GM18858 (cell line): ENCODE data around the gene OR13J1.
"Not testable (repeated sequence)": the region's sequence is repeated elsewhere in the genome, so short reads cannot be mapped to it uniquely, and the experiment has no call there.

Source experiments
- ATAC-seq: cut with Tn5 transposase; IDR thresholded peaks from one replicate; pipeline ENCODE4 v1.9.1; 2021; ENCODE audit not compliant: unreplicated experiment

OR13J1 gene

DNA sequence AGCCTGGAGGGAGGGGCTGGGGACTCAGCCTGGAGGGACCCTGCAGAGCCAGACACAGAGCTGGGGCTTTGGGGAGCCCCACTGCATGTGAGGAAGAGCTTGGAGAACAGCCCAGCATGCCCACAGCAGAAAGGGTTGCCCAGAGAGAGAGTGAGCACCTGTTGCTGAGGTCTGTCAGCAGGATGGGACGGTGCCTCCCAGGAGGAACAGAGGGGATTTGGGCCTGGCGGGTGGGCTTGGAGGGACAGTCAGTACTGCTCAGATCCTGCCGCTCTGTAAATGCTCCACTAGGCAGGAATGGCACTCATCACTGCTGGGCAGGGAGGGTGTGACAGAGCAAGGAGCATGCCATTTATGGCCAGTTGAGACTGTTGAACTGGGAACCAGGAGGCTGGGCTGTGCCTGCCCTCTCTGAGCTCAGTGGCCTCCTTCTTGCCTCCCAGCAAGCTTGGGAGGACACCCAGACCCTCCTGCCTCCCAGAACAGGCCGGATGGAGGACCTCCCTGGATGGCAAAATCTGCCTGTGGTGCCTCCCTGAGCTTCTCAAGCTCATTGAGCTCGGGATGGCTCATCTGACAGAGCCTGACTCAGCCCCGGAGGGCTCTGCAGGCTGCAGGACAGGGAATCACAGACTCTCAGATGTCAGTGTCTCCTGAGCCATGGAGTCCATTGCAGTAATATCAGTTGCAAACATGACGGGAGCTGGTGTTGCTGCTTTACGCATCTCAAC lies 35.0 kb upstream of the OR13J1 start:
- no peak for ATAC-seq

DNA sequence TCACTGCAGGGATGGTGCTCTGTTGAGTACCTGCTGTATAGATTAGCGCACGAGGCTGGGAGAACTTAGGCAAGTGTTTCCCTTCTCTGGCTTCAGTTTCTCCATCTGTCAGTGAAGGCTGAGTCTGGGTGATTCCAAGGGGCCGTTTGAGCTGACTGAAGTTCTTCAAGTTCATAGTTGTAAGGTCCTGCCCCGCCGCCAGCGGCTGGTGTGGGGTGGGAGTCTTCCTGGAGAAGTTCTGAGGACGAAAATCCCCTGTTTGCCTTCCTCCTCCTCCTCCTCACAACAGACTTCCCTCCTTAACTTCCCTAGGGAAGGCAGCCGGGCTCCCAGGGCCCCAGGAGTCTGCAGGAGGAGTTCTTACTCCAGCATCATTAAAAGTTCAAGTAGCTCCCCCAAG lies 34.1 kb upstream of the OR13J1 start:
- no peak for ATAC-seq

DNA sequence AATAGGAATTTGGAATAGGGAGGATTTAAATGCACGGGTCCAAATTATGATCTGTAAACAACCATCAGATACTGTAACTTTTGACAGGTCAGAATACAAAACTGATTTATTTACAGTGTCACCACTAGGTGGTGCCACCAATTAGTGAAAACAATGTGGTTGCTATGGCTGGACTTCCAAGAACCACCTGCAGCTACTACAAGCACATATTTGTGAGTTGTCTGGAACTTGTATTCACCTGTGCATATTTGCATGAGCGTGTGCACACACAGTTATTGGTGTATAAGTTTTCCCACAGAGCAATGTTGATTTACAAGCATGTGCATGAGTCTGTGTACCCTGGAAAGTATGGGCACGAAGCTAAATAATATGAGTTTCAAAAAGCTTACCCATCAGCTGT lies 32.8 kb upstream of the OR13J1 start:
- ATAC-seq = no peak

GRCh38 chr9:35899021-35899420 lies 28.8 kb upstream of the OR13J1 start:
- ATAC-seq = no peak

- no peak for ATAC-seq
Observed at GRCh38 chr9:35898337-35898736, 28.1 kb upstream of the OR13J1 start.

DNA sequence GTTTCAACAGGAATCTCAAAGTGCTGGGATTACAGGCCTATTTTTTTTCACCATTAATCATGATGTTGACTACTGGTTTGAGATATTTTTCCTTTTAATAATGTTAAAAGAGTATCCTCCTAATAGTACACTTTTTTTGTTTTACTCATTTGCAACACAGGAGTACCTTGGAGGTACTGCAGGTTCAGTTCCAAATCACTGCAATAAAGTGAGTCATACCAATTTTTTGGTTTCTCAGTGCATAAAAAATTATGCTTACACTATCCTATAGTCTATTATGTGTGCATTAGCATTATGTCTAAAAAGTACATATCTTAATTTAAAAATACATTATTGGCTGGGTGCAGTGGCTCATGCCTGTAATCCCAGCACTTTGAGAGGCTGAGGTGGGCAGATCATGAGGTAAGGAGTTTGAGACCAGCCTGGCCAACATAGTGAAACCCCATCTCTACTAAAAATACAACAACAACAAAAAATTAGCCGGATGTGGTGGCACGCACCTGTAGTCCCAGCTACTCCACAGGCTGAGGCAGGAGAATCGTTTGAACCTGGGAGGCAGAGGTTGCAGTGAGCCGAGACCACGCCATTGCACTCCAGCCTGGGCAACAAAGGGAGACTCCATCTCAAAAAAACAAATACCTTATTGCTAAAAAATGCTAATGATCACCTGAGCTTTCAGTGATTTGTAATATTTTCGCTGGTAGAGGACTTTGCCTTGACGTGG lies 27.3 kb upstream of the OR13J1 start:
- not testable (repeated sequence) for ATAC-seq

DNA sequence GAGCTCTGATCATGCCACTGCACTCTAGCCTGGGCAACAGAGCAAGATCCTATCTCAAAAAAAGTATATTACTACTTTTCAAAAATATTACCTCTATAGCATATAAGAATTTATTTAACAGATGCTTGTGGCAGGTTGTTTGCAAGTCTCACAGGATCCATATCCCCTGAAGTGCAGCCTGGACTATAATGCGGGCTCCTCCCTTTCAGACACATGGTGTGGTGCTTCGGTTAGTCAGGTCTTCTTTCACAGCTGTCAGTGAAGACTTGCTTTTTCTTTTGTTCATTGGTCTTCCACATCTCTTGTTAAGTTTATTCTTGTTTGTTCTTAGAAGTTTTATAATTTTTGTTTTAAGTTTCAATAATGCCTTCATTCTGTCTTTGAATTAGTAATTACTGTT lies 26.4 kb upstream of the OR13J1 start:
- no peak for ATAC-seq

GRCh38 chr9:35892051-35892450 lies 21.9 kb upstream of the OR13J1 start:
- ATAC-seq = no peak

DNA sequence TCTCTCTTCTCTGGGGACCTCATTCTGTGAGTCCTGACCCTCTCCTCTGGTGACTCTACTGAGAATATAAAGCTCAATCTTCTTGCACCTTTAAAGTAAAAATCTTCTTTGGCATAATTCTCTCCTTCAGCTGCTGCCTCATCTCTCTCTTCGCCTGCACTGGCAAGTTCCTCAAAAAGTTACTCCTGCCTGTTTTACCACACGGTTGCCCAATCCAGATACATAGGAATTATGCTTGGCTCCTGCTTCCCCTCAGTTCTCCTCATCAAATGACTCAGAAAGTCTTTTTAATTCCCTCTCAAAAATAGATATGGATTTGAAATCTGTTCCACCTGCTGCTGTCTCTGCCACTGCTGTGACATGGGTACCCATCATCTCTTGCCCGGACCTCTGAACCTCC lies 21.4 kb upstream of the OR13J1 start:
- ATAC-seq = no peak

DNA sequence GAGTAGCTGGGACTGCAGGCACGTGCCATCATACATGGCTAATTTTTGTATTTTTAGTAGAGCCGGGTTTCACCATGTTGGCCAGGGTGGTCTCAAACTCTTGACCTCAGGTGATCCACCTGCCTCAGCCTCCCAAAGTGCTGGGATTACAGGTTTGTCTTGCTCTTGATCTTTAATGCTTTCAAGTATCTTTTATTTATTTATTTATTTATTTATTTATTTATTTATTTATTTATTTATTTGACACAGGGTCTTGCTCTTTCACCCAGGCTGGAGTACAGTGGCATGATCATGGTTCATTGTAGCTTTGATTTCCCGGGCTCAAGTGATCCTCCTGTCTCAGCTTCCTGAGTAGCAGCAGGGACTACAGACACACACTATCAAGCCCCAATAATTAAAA lies 14.7 kb upstream of the OR13J1 start:
- ATAC-seq = not testable (repeated sequence)

- no peak for ATAC-seq
Observed at GRCh38 chr9:35882996-35883395, 12.8 kb upstream of the OR13J1 start.

- no peak for ATAC-seq
Observed at GRCh38 chr9:35882263-35882848, 12.2 kb upstream of the OR13J1 start.

DNA sequence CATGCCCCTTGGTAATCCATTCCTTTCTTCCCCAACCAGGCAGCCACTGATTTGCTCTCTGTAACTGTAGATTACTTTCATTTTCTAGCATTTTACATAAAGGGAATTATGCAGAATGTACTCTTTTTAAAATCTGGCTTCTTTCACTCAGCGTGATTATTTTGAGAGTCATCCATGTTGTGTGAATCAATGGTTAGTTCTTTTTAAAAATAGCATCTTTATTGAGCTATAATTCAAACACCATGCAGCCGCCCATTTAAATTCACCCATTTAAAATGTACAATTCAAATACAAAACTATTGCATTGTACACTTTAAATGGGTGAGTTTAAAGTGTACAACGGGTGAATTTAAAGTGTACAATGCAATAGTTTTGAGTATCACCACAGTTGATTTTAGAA lies 2.3 kb upstream of the OR13J1 start:
- ATAC-seq = no peak

- ATAC-seq = no peak
Observed at GRCh38 chr9:35871545-35871944, 1.3 kb upstream of the OR13J1 start.

DNA sequence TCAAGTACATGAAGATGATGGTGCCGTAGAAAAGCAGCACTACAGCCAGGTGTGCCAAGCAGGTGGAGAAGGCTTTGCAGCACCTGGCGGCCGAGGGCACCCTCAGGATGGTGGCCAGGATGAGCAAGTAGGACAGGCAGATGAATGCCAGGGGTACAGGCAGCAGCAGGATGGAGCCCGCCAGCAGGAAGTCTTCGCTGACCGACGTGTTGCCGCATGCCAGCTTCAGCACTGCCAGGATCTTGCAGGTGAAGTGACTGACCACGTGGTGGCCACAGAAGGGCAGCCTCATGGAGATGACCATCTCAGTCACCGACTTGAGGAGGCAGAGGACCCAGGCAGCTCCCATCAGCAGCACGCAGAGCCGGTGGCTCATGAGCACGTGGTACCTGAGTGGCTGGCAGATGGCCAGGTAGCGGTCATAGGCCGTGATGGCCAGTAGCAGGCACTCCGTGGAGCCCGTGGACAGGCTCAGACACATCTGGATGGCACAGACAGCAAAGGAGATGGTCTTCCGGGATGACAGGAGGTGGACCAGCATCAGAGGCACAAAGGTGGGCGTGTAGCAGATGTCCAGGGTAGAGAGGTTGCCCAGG lies 482 bp downstream of the OR13J1 start:
- no peak for ATAC-seq

GRCh38 chr9:35868933-35869332 lies 1.3 kb downstream of the OR13J1 start:
- ATAC-seq = no peak

GRCh38 chr9:35867538-35867937 lies 2.7 kb downstream of the OR13J1 start:
- no peak for ATAC-seq

- ATAC-seq = no peak
Observed at GRCh38 chr9:35864695-35865255, 5.4 kb downstream of the OR13J1 start.

DNA sequence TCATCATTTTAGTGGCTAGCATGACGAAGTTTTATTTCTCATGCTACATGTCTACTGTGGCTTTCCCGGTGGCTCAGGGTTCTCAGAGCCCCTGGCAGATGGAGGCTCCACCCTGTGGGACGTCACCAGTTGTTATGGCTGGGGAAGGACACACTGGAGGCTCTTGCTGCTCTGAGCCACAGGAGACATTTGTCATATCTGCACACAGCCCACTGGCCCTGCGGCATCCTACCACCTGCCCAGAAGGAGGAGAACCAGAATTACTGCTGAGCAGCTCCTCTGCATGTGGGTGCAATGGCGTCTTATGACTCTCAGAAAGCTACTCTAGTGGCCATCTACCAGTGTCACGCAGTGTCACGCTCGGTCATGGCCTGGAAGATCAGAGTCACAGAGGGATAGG lies 6.6 kb downstream of the OR13J1 start:
- no peak for ATAC-seq

- ATAC-seq = no peak
Observed at GRCh38 chr9:35862328-35862727, 7.9 kb downstream of the OR13J1 start.

- ATAC-seq = no peak
Observed at GRCh38 chr9:35861161-35861897, 8.9 kb downstream of the OR13J1 start.
